Spleen (tissue), 7 donors: ENCODE data around the gene NTMT2.

ENCODE experiments used
- POLR2AphosphoS5 ChIP-seq, 3 donors: sonication (generic); formaldehyde crosslinking; IDR thresholded peaks; one replicate each; pipeline ENCODE4 v1.5.1; 2017; ENCODE audit warnings: antibody characterized with exemption in 3 of 3
- TF ChIP-seq, protein P1 (sequence below), 11 experiments: fragments of 200-600 bp in 7 of 11; fragments of 450-650 bp in 4 of 11; sonication (generic) in 4 of 11; IDR thresholded peaks in 8 of 11; conservative IDR thresholded peaks in 3 of 11; 1 replicate in 7 of 11; 2 replicates in 4 of 11; pipeline versions ENCODE4 v1.4.0 to v1.8.0; 2016 to 2021; ENCODE audit warnings: antibody characterized with exemption in 11 of 11, inconsistent platforms in 4 of 11, mild to moderate bottlenecking in 1 of 11
- donor health status: DM: no; HTN: no; CAD: no; lungs with moderate emphysema.
- donor health status: DM: no; HTN: no; CAD: no.
- donor health status: DM: no; HTN: no; CAD: no.

- TF ChIP-seq POLR2AphosphoS5 (IDR thresholded peaks at IDR 0.05), result no peak
- TF ChIP-seq, protein P1, sequence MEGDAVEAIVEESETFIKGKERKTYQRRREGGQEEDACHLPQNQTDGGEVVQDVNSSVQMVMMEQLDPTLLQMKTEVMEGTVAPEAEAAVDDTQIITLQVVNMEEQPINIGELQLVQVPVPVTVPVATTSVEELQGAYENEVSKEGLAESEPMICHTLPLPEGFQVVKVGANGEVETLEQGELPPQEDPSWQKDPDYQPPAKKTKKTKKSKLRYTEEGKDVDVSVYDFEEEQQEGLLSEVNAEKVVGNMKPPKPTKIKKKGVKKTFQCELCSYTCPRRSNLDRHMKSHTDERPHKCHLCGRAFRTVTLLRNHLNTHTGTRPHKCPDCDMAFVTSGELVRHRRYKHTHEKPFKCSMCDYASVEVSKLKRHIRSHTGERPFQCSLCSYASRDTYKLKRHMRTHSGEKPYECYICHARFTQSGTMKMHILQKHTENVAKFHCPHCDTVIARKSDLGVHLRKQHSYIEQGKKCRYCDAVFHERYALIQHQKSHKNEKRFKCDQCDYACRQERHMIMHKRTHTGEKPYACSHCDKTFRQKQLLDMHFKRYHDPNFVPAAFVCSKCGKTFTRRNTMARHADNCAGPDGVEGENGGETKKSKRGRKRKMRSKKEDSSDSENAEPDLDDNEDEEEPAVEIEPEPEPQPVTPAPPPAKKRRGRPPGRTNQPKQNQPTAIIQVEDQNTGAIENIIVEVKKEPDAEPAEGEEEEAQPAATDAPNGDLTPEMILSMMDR (IDR thresholded peaks at IDR 0.05 in 8 of 11, conservative IDR thresholded peaks at IDR 0.05 in 3 of 11), result no peak
Observed at GRCh38 chr1:170155055-170155454, 9.3 kb downstream of the NTMT2 start.
